Brain pericyte (primary cell): ENCODE measurements around the gene TMEM108.
"Not testable (repeated sequence)": the region's sequence is repeated elsewhere in the genome, so short reads cannot be mapped to it uniquely, and the experiment has no call there.

Experiments used
- DNase-seq: peaks from one replicate; pipeline ENCODE4 v3.0.0-alpha.2; 2012; ENCODE audit warnings: low read depth, low spot score

TMEM108 gene

DNA sequence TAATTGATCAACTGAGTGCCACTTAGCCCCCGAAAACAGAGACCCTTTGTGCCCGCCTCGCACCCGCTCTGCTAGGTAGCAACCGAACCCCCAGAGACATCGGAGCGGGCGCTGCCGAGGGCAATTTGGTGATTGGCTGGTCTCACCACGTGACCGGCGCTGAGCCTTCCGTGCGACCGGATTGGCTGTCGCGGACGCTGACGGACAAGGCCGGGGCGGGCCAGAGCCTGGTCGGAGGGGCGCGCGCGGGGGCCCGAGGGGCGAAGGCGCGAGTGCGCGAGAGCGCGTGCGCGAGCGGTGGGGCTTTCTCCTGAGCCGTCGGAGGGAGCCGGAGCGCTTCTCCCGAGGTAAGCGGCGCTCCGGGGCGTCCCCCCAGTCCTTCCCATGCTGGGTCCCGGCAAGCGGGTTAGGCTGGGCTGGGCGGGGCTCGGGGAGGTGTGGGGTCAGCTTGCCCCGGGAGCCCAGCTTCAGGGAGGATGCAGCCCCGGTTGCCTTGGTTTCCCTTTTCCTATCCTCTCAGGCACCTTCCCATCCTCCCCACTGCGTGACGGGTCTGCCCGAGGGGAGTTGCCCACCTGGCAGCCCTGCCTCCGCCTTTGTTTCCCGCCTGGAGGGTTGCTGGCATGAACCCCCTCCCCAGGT, at the start of gene TMEM108:
TMEM108 (plus strand) TSS at position 303 of the 642 bp plus-strand sequence.
- DNase-seq, result no peak

DNA sequence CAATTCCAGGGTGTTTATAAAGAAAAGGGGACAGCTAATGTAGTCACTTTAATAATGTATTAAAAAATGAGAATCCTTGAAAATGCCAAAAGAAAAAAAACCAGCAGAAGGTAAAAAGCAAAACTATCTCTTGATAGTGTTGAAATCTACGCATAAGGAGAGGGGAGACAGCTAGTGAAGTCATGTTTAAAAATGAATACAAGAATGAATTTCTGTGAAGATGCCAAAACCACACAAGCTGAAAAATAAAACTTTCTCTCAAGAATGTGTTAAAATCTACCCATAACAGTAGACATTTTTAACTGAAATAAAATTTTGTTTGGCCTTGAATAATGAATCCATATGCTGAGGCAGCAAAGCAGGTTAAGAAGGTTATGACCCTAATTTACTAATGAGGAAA, 42.2 kb upstream of the TMEM108 start:
- DNase-seq, result no peak

DNA sequence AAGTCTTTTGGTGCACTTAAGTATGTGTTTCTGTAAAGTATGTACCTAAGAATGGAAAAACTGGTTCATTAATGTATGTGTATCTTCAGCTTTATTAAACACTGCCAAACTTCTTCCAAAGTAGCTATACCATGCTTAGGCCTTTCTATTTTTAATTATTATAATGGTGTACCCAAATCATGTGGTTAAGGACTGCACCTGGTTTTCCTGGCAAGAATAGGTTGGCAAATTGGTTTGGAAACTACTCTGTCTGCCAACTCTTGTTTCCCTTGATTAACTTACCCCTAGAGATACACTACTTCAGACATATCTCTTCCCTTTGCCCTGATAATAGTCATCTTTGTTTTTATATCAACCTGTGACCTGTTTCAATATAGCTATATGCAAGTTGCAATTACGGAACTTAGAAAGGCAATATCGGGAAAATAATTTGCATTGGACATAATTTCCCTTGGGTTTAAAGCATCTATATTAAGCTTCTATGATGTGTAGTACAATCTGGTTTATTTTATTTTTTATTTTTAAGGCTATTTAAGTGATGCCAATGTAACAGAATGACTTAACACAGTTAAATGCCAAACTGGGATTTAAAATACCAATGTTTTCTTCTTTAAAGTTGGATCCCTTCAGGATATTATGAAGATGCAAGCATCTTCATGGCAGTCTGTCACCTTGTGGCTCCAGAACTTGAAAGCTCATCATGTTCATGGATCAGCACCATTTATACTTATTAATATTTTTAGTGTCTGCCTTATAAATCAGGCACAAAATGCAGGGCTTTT, 40.6 kb upstream of the TMEM108 start:
- no peak for DNase-seq

DNA sequence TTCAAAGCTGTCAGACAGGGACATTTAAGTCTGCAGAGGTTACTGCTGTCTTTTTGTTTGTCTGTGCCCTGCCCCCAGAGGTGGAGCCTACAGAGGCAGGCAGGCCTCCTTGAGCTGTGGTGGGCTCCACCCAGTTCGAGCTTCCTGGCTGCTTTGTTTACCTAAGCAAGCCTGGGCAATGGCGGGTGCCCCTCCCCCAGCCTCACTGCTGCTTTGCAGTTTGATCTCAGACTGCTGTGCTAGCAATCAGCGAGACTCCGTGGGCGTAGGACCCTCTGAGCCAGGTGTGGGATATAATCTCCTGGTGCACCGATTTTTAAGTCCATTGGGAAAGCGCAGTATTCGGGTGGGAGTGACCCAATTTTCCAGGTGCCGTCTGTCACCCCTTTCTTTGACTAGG, 33.2 kb upstream of the TMEM108 start:
- DNase-seq, result not testable (repeated sequence)

DNA sequence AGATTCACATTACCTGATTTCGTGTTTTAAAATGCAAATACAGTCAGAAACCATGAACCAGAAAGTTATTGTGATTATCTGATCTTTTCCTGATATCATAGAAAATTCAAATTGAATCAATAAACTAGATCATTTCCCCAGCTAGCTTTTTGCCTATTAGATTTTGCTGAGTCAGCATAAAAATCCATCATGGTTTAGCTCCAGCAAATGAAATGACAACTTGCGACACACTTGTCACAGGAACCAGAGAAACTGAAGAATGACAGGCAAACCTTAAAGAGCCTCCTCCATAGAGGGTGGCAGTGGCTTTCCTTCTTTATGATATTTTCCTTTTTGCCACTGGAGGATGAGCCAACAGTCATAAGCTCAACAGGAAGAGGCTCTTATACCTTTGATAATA, 30.6 kb upstream of the TMEM108 start:
- no peak for DNase-seq

DNA sequence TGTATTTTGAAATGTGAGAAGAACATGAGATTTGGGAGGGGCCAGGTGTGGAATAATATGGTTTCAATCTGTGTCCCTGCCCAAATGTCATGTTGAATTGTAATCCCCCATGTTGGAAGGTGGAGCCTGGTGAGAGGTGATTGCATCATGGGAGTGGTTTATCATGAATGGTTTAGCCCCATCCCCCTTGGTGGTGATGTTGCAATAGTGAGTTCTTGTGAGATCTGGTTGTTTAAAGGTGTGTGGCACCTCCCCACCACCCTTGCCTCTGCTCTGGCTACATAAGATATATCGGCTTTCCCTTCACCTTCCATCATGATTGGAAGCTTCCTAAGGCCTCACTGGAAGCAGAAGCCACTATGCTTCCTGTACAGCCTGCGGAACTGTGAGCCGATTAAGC, 23.9 kb upstream of the TMEM108 start:
- no peak for DNase-seq

DNA sequence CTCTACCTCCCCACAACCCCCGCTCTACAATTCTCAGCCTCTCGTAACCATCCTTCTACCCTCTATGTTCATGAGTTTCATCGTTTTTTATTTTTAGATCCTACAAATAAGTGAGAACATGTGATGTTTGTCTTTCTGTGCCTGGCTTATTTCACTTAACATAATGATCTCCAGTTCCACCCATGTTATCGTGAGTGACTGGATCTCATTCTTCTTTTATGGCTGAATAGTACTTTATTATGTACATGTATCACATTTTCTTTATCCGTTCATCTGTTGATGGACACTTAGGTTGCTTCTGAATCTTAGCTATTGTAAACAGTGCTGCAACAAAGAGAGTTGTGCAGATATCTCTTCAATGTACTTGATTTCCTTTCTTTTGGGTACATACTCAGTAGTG, 22.6 kb upstream of the TMEM108 start:
- DNase-seq, result not testable (repeated sequence)

DNA sequence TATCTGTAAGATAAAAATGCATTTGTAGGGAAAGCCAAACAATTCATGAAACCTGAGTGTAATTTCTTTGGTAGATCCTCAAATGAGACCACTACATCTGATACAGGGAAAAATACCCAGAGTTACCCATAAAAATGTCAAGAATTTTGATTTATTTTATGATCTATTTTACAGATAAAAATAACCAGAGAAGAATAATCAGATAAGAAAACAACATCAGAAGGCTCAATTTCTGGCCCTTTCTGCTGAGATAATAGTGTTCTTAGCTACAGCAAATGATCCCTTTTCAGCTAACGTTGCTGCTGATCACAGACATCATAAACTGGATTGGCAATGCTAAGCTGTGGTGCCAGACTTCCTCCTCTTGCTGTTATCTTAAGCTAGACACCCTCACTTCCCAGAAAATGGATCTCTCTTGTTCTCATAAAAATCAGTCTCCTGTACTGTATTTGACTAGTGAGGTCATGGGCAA, 21.3 kb upstream of the TMEM108 start:
- DNase-seq, result no peak

DNA sequence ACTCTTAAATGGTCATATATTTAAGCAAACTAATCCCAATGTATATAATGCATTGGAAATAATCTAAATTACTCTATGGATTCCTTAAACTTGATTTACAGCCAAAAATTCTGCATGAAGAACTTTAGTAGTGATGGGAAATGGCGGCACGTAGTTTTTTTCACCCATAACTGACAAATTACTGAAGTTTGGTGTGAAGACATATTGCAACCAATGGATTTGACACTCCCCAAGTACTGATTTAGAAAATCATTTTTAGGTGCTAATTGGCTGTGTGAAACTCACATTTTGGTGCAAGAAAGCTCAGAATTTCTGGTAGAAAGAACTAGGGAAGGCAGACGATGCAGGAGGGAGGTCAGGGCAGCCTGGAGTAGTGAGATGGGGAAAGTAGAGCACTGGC, 19.3 kb upstream of the TMEM108 start:
- DNase-seq, result no peak

DNA sequence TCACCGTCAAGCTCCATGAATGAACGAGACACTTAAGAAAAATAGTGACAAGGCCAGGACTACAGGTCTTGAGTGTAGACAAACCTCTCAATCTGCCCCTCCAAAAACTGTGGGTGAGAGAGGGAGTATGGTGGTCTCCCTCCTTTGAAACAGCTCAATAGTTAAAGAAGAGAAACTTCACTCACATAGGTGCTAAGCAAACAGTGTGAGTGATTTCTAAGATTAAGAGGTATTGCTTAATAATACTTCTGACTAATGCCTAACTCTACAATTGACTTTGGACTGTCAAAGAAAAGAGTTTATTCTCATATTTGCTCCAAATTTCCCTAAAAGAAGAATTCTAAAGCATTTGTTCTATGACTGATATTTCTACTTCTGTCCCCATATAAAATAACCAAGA, 17.0 kb upstream of the TMEM108 start:
- no peak for DNase-seq

DNA sequence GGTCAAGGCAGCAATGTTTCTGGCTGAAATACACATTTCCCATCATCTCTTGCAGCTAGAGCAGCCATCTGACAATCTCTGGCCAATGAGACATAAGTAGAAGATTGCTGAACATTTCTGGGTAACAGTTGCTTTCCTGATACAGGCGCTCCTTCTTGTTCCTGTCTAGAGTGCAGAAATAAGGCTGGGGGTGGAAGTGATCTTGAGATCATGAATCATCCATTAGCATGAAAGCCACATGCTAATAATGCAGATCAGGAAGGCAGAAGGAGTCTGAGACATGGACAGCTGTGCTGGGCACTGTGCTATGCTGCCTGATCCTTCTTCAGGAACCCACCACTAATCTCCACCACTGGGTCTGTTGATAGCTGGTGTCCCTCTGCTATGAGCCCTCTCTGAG, 14.8 kb upstream of the TMEM108 start:
- no peak for DNase-seq

DNA sequence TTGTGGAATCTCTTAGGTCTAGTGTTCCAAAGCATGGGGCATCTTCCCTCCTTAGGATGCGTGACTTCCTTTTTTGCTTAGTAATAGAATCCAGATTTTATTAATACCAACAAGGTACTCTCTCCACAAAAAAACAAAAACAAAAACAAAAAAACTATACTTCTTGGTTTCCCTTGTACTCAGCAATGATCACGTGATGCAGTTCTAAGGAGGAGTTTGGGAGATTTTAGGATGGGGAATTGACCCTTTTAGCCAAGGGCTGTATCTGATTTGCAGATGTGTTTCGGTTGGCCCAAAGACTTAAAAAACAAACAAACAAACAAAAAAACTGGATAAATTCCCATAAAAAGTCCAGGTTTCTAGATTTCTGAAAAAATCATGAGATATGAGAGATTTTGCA, 12.6 kb upstream of the TMEM108 start:
- no peak for DNase-seq

DNA sequence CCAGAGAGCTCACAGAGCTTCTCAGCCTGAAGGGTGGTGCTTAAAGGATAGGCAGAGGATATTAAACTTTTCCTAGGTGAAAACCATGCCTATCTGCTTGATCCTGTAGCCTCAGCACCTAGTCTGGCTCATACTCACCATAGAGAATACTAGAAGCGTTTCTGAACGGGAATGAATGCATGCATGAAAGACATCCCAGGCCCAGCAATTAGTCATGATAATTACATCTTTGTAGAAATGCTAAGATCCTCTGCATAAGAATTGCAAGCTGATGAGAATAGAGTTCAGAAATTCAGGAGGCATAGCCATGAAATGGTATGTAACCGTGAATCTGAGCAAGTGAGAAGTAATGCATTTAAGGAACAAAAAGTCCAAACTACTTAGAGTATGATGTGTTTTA, 5.9 kb upstream of the TMEM108 start:
- no peak for DNase-seq

DNA sequence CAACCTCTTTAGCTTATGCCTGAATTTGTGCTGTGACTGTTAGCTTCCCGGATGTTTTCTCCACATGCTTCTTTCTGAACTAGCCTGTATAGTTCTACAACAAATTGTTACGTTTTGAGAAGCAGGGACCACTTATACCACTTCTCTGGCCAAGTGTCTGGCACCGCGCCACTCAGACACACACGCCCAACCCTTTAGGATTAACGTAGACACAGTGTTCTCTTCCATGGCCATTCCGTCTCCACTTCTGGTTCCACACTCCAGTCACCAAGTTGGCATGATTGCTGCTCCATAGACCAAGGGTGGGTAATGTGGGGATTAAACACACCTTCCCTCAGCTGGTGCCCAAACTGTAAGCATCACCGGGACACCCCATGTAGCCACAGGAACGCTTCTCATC, 755 bp upstream of the TMEM108 start:
- no peak for DNase-seq

DNA sequence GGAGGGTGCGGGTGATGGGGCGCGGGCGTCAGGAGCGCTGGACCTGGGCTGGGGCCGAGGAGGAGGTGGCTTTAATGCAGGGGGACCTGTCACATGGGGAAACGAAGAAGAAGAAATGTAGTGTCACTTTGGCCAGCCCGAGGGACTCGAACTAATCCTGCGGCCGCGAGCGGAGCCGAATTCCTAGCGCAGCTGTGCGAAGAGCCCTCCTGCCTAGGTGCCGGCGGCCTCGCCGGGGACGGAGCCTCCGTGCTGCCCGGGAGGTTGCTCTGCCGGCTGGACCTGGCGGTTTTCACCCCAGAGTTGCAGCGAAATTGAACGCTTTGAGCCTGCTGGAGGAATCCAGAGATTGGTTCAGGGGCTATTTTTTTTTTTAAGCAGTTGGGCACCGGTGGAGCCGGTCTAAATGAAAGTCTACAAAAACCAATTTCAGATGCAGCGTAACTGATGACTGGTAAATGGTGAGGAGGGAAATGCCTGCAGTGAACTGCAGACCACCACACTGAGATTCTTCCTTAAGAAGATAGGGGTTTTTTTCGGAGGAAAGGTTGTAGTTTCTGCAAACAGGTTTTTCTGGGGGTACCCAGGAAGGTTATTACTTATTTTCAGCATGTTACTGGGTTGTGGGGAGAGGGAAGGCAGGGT, 662 bp downstream of the TMEM108 start:
- no peak for DNase-seq

DNA sequence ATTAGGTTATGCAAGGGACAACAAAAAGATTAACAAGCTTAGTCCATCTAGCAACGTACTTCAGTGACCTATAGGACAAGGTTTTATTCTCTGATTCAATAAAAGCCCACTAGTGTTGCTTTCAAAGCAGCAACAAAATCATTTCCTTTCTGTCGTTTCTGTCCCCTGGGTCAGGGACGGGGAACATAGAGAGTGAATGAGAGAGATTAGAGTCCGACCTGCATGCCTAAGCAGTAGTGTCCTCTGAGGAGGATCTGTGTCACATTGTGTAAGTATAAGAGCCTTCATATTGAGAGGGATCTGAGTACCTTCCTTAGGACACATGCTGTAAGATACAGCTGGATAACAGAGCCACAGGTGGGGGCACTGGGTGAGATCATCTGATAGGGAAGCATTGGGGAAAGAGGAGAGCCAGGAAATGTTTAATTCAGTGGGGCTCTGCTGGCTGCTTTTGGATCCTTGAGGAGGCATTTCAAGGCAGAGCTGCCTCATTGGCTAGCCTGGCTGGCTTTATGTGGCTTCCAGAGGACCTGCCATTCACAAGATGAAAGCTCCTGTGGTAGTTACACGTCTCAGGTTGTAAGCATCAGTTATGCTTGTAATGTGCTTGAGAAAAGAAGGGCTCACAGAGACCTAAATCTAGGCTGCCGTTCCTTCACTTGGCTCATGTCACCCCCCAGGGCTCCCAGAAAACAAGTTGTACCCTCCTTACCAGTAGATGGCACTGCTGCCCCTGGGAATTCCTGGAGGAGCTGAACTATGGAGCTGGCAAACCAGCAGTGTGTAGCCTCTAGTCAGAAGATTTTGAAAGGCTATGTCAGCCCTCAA, 2.7 kb downstream of the TMEM108 start:
- no peak for DNase-seq

DNA sequence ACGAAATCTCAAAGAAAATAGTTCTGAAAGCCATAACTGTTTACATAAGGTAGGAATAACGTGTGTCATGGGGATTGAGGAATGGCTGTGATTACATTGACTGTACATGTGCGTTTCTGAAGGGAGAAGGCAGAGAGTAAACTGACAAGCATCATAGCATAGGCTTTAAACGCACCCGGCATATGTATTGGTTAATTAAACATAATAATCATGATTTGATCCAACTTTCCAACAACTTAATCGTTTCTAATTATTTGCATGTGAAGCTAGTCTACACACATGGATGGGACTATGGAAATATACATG, 3.3 kb downstream of the TMEM108 start:
- DNase-seq, result no peak

DNA sequence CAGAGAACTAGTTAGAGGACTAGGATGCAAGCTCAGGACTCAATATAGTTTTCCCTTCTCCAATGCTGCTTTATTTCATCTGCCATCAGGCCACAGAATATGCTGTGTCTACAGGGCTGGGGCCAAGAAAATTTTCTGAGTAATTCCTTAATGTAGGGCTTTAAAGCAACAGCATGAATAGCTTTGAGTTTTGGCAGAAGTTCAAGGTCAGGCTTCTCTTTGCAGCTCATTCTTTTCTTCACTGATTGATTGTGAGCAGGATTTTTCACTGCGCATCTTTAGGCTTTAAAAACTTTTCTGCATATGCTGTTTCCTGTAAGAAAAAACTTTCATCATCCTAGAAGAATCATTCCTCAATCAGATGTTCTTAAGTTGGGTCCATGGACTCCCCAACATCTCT, 4.6 kb downstream of the TMEM108 start:
- no peak for DNase-seq

DNA sequence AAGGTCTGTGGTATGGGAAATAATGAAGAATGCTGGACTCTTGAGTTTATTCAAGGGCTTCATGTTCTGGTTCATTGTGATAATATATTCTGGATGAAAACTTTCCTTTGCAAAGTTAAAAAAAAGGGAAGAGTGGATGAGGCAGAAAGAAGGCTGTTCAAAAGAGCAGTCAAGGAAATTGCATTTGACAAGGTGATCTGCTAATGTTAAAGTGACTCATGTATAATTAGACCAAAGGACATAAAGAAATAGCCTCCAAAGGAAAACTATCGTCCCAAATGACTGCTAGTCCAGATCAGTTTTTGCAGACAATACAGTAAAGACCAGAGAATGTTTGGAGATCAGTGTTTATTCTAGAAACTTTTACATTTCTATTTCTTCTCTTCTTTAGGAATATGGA, 9.8 kb downstream of the TMEM108 start:
- no peak for DNase-seq

DNA sequence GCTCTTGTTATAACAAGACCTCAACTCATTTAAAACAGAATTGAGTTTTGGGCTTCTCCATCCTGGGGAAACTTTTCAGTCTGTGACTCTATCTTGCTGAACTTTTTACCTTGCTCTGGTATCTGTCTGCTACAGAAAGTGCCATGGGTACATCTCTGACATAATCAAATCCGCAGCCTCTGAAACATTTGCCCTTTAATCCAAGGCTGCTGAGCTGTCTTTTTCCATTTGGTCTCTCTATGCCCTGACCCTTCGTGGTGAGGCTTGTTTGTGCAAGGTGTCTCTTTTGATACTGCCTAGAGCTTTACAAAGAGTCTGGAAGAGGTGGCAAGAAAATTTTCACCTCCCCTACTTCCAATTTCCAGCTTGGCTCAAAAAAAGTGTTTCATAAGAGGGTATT, 11.3 kb downstream of the TMEM108 start:
- DNase-seq, result no peak

DNA sequence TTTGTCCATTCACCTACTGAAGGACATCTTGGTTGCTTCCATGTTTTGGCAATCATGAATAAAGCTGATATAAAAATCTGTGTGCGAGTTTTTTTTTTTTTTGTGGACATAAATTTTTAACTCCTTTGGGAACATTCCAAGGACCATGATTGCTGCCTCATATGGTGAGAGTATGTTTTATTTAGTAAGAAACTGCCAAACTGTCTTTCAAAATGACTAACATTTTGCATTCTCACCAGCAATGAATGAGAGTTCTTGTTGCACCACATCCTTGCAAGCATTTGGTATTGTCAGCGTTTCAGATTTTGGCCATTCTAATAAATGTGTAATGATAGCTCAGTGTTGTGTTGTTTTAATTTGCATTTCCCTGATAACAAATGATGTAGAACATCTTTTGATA, 12.7 kb downstream of the TMEM108 start:
- DNase-seq, result no peak

DNA sequence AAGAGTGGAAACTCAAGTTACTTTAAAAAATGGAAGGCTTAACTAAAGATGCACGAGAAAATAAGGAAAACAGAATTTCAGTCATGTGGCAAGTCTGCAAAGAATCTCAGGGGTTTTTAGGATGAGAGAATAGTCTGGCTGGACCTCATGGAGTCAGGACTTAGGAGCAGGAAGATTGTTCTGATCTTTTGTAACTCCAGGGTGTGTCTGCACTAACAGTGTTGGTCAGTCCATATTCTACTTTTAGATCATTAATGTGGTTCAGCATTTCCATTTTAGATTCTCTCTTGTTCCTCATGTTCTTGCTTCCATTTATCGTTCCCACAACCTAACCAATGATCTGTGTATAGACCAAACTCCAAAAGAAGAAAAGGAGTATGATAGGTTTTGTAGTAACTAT, 15.3 kb downstream of the TMEM108 start:
- no peak for DNase-seq
